ENCODE data around the gene PTCH1. TPM values are rescaled to one million over a fixed set of nuclear protein-coding genes. Genes with fewer than 3 reads are reported as not detected.
A peak's percentile ranks its signal among the peaks of the same experiment; 100 is the strongest.

Gene PTCH1
- total and polyA plus RNA-seq, 11 donors = 2.2 to 15.2 (median 5.4) TPM

- Histone ChIP-seq H3K4me1 (no peaks in the 10 kb centered on the region), H3K9me3 (peaks cover 0 to 13% (median 0%) of the 10 kb centered on the region in 12 donors), H3K36me3 (no peaks in the 10 kb centered on the region), H3K27me3 (no peaks in the 10 kb centered on the region), H3K27ac (no peak overlapping the region), H3K4me3 (no peak overlapping the region)
- 80 to 86% (median 83%) methylated on average over 25 of the region's 25 CpGs for WGBS, 4 donors
- DNase-seq = no peak
- TF ChIP-seq POLR2A (IDR thresholded peaks at IDR 0.05) = no peak
- TF ChIP-seq CTCF (IDR thresholded peaks at IDR 0.05) = no peak
- intact Hi-C loops (cut with DNase I) = no loop called here
- peak in 1 of 4 donors; percentile 34 for ATAC-seq
Measured at GRCh38 chr9:95434116-95435073, 82.4 kb downstream of the PTCH1 start.

GRCh38 chr9:95433096-95433819 lies 83.5 kb downstream of the PTCH1 start:
- no peak for DNase-seq
- Histone ChIP-seq H3K9me3 (peaks cover 0 to 13% (median 0%) of the 10 kb centered on the region in 12 donors), H3K4me3 (no peak overlapping the region), H3K36me3 (no peaks in the 10 kb centered on the region), H3K27me3 (no peaks in the 10 kb centered on the region), H3K4me1 (no peaks in the 10 kb centered on the region), H3K27ac (no peak overlapping the region)
- TF ChIP-seq CTCF (IDR thresholded peaks at IDR 0.05) = no peak
- TF ChIP-seq POLR2A (IDR thresholded peaks at IDR 0.05) = no peak
- intact Hi-C loops (cut with DNase I) = no loop called here
- ATAC-seq = no peak
- 22 to 36% (median 26%) methylated on average over 8 of the region's 8 CpGs for WGBS, 4 donors

- ATAC-seq = no peak
- intact Hi-C loops (cut with DNase I) = no loop called here
Measured at GRCh38 chr9:95431286-95431685, 85.5 kb downstream of the PTCH1 start.

More at GRCh38 chr9:95431286-95431685, 85.5 kb downstream of the PTCH1 start:
- no peak overlapping the region for H3K4me3 ChIP-seq
- H3K27me3 ChIP-seq = peaks cover 0 to 12% (median 0%) of the 10 kb centered on the region in 9 donors
- no peak for DNase-seq
- no peak overlapping the region for H3K27ac ChIP-seq
- H3K4me1 ChIP-seq = peaks cover 0 to 6% (median 2%) of the 10 kb centered on the region in 12 donors
- 80 to 99% (median 89%) methylated on average over 1 of the region's 1 CpG for WGBS, 4 donors
- peaks cover 0 to 13% (median 0%) of the 10 kb centered on the region in 12 donors for H3K9me3 ChIP-seq
- no peaks in the 10 kb centered on the region for H3K36me3 ChIP-seq
- TF ChIP-seq POLR2A (IDR thresholded peaks at IDR 0.05) (no peak), CTCF (IDR thresholded peaks at IDR 0.05) (no peak)
